Activated naive CD8-positive, alpha-beta T cell treated with anti-CD3 and anti-CD28 coated beads, Interleukin-2, amount 10 ng/mL, durations not matched to agents 7 days and 5 days (primary cell): ENCODE results near the gene CUTA. TPM values are rescaled to one million over a fixed set of nuclear protein-coding genes. Genes with fewer than 3 reads are reported as not detected.
"Not testable (repeated sequence)": the region's sequence is repeated elsewhere in the genome, so short reads cannot be mapped to it uniquely, and the experiment has no call there.

Experiments
- ATAC-seq: fragments of 150-1000 bp; cut with Tn5 transposase; one replicate; pipeline ENCODE4 v1.10.0; 2021; ENCODE audit warnings: low read depth, moderate library complexity
- POLR2A ChIA-PET: fragments of 350-600 bp; sonication (Branson Sonifier 250); formaldehyde crosslinking; loops from one replicate; lab custom pipeline; 2021; ENCODE audit warnings: antibody characterized with exemption; lab: Charles Lee
- DNase-seq: peaks from one replicate; pipeline ENCODE4 v3.0.0; 2021
- H3K27ac Mint-ChIP-seq: one replicate; pipeline ENCODE4 v1.8.0; 2022; ENCODE audit warnings: mild to moderate bottlenecking, mixed read lengths
- H3K27me3 Mint-ChIP-seq: one replicate; pipeline ENCODE4 v1.8.0; 2022; ENCODE audit warnings: mild to moderate bottlenecking, moderate library complexity, mixed read lengths
- H3K36me3 Mint-ChIP-seq: one replicate; pipeline ENCODE4 v1.8.0; 2021; ENCODE audit warnings: mild to moderate bottlenecking, mixed read lengths
- H3K4me1 Mint-ChIP-seq: one replicate; pipeline ENCODE4 v1.8.0; 2021; ENCODE audit warnings: mixed read lengths
- H3K4me3 Mint-ChIP-seq: one replicate; pipeline ENCODE4 v1.8.0; 2022; ENCODE audit warnings: mild to moderate bottlenecking, moderate library complexity, mixed read lengths
- H3K9me3 Mint-ChIP-seq: one replicate; pipeline ENCODE4 v1.8.0; 2021; ENCODE audit warnings: mixed read lengths
- total RNA-seq, 2 experiments: library from RNA; stranded (reverse); gene quantifications; one replicate each; pipeline ENCODE4 v1.2.3, GENCODE V29; 2021

The CUTA gene
- total RNA-seq, 2 experiments from 2014 or later = 202 to 209 TPM

DNA sequence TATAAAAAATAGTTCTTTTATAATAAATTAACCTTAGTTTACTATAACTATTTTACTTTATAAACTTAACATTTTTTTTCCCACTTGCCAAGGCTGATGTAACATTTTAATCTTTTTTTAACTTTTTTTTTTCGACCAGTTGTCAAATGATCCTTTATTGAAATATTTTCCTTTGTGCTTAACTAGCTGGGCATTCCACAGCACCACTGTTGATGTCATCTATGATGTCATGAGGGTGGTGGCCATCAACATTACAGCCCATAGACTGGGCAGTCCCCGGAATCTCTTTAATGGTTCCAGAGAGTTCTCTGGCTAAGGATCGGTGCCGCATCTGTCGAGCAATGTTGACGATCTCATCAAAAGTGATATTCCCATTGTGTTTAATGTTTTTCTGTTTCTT, 18.0 kb downstream of the CUTA start:
- H3K4me3 Mint-ChIP-seq, H3K9me3 Mint-ChIP-seq, POLR2A ChIA-PET, H3K27ac Mint-ChIP-seq, DNase-seq, ATAC-seq, H3K27me3 Mint-ChIP-seq: not testable (repeated sequence)
- Mint-ChIP-seq H3K36me3 (peaks cover 44% of the 10 kb centered on the region), H3K4me1 (peaks cover 24% of the 10 kb centered on the region)

GRCh38 chr6:33398601-33399000, 19.3 kb downstream of the CUTA start:
- H3K4me1 Mint-ChIP-seq = peaks cover 31% of the 10 kb centered on the region
- H3K4me3 Mint-ChIP-seq, ATAC-seq, H3K27ac Mint-ChIP-seq, H3K27me3 Mint-ChIP-seq, H3K9me3 Mint-ChIP-seq, DNase-seq: not testable (repeated sequence)
- peaks cover 42% of the 10 kb centered on the region for H3K36me3 Mint-ChIP-seq
- POLR2A ChIA-PET = interaction anchor here (0.6 kb wide), 1 partner anchor 55 kb away, joined by 3 read pairs; no protein-coding TSS in a partner anchor

GRCh38 chr6:33397541-33397940, 20.4 kb downstream of the CUTA start:
- ATAC-seq = no peak

GRCh38 chr6:33392979-33393378, 24.9 kb downstream of the CUTA start:
- no peaks in the 10 kb centered on the region for H3K27me3 Mint-ChIP-seq
- H3K4me3 Mint-ChIP-seq = peak overlapping the region; percentile 94
- ATAC-seq (no peak), DNase-seq (no peak)
- POLR2A ChIA-PET = interaction anchor here (0.6 to 1.6 kb wide), 10 partner anchors 11 to 141 kb away, joined by 3 to 8 read pairs (median 4); partner anchors contain the start of genes B3GALT4, CUTA and RGL2
- H3K27ac Mint-ChIP-seq = peak overlapping the region; percentile 89
- H3K9me3 Mint-ChIP-seq = no peaks in the 10 kb centered on the region
- peaks cover 44% of the 10 kb centered on the region for H3K4me1 Mint-ChIP-seq
- peaks cover 35% of the 10 kb centered on the region for H3K36me3 Mint-ChIP-seq

More at GRCh38 chr6:33397541-33397940, 20.4 kb downstream of the CUTA start:
- Mint-ChIP-seq H3K4me1 (peaks cover 38% of the 10 kb centered on the region), H3K9me3 (no peaks in the 10 kb centered on the region), H3K27ac (no peak overlapping the region), H3K4me3 (no peak overlapping the region), H3K36me3 (peaks cover 43% of the 10 kb centered on the region), H3K27me3 (no peaks in the 10 kb centered on the region)
- no peak for DNase-seq
- POLR2A ChIA-PET = interaction anchor here (1.5 to 1.7 kb wide), 2 partner anchors 8 to 148 kb away, joined by 3 to 5 read pairs; no protein-coding TSS in a partner anchor

- H3K27me3 Mint-ChIP-seq = no peaks in the 10 kb centered on the region
- H3K36me3 Mint-ChIP-seq = peaks cover 33% of the 10 kb centered on the region
- no peaks in the 10 kb centered on the region for H3K9me3 Mint-ChIP-seq
- ATAC-seq (no peak), DNase-seq (no peak)
- H3K27ac Mint-ChIP-seq = peak overlapping the region; percentile 89
- POLR2A ChIA-PET = interaction anchor here (0.6 to 1.6 kb wide), 14 partner anchors 12 to 176 kb away, joined by 3 to 8 read pairs (median 4); partner anchors contain the start of genes B3GALT4, CUTA and RGL2
- peaks cover 40% of the 10 kb centered on the region for H3K4me1 Mint-ChIP-seq
- peak overlapping the region; percentile 94 for H3K4me3 Mint-ChIP-seq
These were observed 25.3 kb downstream of the CUTA start for GRCh38 chr6:33392595-33392948.

DNA sequence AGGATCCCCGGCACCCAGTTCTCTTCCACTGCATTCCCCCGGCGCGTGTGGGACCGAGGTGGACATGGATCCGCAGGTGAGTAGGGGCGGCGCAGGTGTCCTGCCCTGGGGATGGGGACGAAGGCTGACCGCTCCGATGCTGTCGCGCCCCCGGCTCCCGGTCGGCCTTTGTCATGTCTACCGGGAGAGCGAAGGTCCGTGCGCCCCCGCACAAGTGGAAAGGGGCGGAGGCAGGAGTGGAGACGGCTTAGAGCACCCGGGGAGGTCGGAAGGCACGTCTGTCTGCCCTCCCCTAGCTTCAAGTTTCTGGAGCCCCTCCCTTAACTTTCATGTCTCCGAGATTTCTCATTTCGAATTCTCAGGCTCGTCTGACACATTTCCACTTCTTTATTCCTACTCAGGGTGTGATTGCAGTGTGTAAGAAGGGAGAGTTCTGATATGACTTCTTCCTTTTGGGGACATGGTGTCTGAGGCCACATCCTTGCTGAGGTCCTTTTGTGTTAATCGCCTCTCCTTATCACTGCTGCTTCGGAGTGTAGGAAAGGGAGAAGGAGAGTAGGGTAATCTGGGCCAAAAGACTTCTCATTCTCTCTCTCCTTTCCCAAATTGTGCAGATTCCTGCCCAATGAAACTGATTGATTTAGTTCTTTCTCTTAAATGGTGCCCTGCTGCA, 25.8 kb downstream of the CUTA start:
- Mint-ChIP-seq H3K27me3 (no peaks in the 10 kb centered on the region), H3K36me3 (peaks cover 31% of the 10 kb centered on the region), H3K9me3 (no peaks in the 10 kb centered on the region), H3K4me3 (peak overlapping the region; percentile 94), H3K27ac (peak overlapping the region; percentile 89), H3K4me1 (peaks cover 39% of the 10 kb centered on the region)
- DNase-seq (no peak), ATAC-seq (peak; percentile 7)
- POLR2A ChIA-PET = interaction anchor here (0.6 to 1.6 kb wide), 14 partner anchors 12 to 176 kb away, joined by 3 to 8 read pairs (median 4); partner anchors contain the start of genes B3GALT4, CUTA and RGL2

DNA sequence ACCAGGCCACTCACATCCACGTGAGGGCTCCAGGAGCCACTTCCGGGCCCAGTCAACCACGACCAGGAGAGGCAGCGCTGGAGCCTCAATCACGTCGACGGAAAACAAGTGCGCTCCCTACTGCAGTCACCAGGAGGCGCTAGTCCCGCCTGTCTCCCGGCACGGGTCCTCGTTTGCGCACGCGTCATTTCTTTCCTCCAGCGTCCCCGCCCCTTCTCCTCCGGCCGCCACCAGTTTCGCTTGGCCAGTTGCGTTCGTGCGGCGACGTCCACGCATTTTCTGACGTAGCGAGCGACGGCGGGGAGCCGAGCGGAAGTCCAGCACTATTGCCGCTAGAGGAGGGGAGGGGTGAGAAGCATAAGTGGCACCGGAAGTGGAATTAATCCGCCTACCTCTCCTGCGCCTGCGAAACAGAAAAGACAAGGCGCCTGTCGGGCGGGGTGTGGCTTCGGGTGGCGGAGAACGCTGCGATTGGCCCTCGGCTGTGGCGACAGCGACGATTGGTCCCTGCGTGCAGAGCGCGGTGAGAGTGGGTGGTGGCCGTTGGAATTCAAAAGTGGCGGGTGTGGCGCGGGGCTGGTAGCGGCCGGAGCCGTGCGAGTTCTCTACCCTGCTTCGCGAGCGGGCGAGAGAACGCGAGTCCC, 26.5 kb downstream of the CUTA start, which contains the start of gene KIFC1:
Gene KIFC1 (plus strand): TSS at position 546 of the 644 bp plus-strand sequence. CDS start 163 bp downstream, outside the sequence.
- peaks cover 39% of the 10 kb centered on the region for H3K4me1 Mint-ChIP-seq
- POLR2A ChIA-PET = interaction anchor here (0.7 to 1.7 kb wide), 15 partner anchors 13 to 188 kb away, joined by 3 to 8 read pairs (median 4); partner anchors contain the start of genes B3GALT4, ZBTB22 and ZBTB9
- H3K4me3 Mint-ChIP-seq = peak within 1 kb of the TSS; percentile 94
- peak; percentile 98 for DNase-seq
- ATAC-seq = peak; percentile 93
- H3K9me3 Mint-ChIP-seq = no peaks in the 10 kb centered on the region
- peak within 1 kb of the TSS; percentile 89 for H3K27ac Mint-ChIP-seq
- no peaks in the 10 kb centered on the region for H3K27me3 Mint-ChIP-seq
- peaks cover 31% of the 10 kb centered on the region for H3K36me3 Mint-ChIP-seq

DNA sequence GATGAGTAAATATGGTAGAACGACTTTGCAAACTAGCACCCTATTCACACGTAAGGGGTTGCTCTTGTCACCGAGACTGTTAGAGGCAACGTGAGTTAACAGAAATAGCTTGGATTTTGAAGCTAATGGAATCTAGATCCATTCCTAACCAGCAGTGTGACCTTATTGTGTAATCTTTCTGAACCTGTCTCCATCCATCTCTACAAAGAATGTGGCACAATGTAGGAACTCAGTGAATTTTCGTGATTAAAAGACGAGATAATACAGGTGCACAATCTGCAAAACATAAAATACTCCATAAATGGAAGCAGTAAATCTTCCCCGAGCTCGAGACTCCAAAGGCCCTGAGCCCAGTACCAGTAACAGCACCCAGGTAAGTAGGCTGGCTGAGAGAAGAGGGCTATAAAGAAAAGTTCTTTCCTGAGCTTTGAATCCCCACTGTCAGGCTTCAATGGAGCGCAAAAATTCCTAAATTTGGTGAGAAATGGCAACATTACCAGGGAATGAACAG, 27.1 kb downstream of the CUTA start:
- no peaks in the 10 kb centered on the region for H3K27me3 Mint-ChIP-seq
- POLR2A ChIA-PET = interaction anchor here (0.9 to 1.7 kb wide), 7 partner anchors 19 to 188 kb away, joined by 3 to 8 read pairs (median 4); partner anchors contain the start of genes B3GALT4, ZBTB22 and ZBTB9
- peak overlapping the region; percentile 94 for H3K4me3 Mint-ChIP-seq
- H3K27ac Mint-ChIP-seq = peak overlapping the region; percentile 89
- H3K4me1 Mint-ChIP-seq = peaks cover 35% of the 10 kb centered on the region
- H3K36me3 Mint-ChIP-seq = peaks cover 27% of the 10 kb centered on the region
- no peaks in the 10 kb centered on the region for H3K9me3 Mint-ChIP-seq
- DNase-seq (no peak), ATAC-seq (no peak)

GRCh38 chr6:33390173-33390572, 27.7 kb downstream of the CUTA start:
- no peak overlapping the region for H3K4me3 Mint-ChIP-seq
- DNase-seq (no peak), ATAC-seq (no peak)
- POLR2A ChIA-PET = interaction anchor here (0.9 to 1.7 kb wide), 3 partner anchors 35 to 113 kb away, joined by 3 to 6 read pairs (median 3); partner anchors contain the start of gene B3GALT4
- peaks cover 2% of the 10 kb centered on the region for H3K27me3 Mint-ChIP-seq
- H3K9me3 Mint-ChIP-seq = no peaks in the 10 kb centered on the region
- H3K27ac Mint-ChIP-seq = no peak overlapping the region
- H3K36me3 Mint-ChIP-seq = peaks cover 22% of the 10 kb centered on the region
- H3K4me1 Mint-ChIP-seq = peaks cover 30% of the 10 kb centered on the region

- Mint-ChIP-seq H3K27me3 (peaks cover 2% of the 10 kb centered on the region), H3K36me3 (no peaks in the 10 kb centered on the region), H3K9me3 (no peaks in the 10 kb centered on the region), H3K27ac (no peak overlapping the region), H3K4me1 (no peaks in the 10 kb centered on the region), H3K4me3 (no peak overlapping the region)
- POLR2A ChIA-PET = interaction anchor here (0.7 to 1.2 kb wide), 2 partner anchors 10 to 225 kb away, joined by 3 to 5 read pairs; no protein-coding TSS in a partner anchor
- DNase-seq (no peak), ATAC-seq (no peak)
These were observed 33.3 kb downstream of the CUTA start for GRCh38 chr6:33384581-33385020.

DNA sequence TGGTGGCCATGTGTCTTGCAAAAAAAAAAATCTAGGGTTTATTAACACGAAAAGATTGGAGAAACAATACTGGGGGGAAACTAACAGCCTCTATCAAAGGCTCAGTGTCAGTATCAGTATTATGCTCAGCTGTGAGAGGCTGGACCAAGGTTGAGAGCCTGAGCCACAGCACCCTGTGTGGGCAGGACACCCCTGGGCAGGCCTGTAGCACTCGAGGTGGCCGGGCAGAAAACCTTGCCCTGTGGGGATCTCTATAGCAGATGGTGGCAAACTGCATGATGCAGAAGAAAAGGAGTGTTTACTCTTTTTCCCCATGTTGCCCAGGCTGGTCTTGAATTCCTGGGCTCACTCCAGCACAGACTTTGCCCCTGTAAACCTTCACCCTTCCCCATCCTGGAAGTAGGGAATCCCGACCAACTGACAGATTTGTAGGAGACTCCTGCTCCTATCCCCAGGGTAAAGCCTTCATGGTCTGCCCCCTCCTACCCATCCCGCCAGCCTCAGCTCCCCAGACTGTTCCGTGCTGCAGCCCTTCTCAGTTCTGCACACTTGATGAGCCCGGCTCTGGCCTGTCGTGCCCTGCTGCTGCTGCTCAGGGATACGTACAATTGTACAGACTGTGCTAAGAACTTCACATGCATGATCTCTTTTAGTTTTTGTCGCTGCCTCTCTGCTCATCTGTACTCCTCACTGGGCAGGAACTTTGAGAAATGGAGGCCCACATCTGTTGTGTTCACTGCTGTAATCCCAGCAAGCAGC, 34.3 kb downstream of the CUTA start:
- DNase-seq = no peak
- Mint-ChIP-seq H3K4me1 (no peaks in the 10 kb centered on the region), H3K27me3 (peaks cover 2% of the 10 kb centered on the region), H3K27ac (no peak overlapping the region), H3K4me3 (no peak overlapping the region), H3K36me3 (no peaks in the 10 kb centered on the region), H3K9me3 (no peaks in the 10 kb centered on the region)
- POLR2A ChIA-PET = no interaction called here
- no peak for ATAC-seq

- H3K27ac Mint-ChIP-seq = no peak overlapping the region
- H3K36me3 Mint-ChIP-seq = no peaks in the 10 kb centered on the region
- ATAC-seq (no peak), DNase-seq (no peak)
- H3K27me3 Mint-ChIP-seq = peaks cover under 1% of the 10 kb centered on the region
- POLR2A ChIA-PET = interaction anchor here (0.7 kb wide), 1 partner anchor 22 kb away, joined by 5 read pairs; no protein-coding TSS in a partner anchor
- peaks cover 5% of the 10 kb centered on the region for H3K4me1 Mint-ChIP-seq
- H3K9me3 Mint-ChIP-seq = no peaks in the 10 kb centered on the region
- no peak overlapping the region for H3K4me3 Mint-ChIP-seq
These were observed 37.5 kb downstream of the CUTA start for GRCh38 chr6:33380272-33380981.
